GM12875 (cell line): Measurements from ENCODE around the gene TNS1.

Experiments
- H3K4me3 ChIP-seq: one replicate; pipeline ENCODE4 v1.5.1; 2011; ENCODE audit warnings: low read depth, low read length, control low read depth
- CTCF ChIP-seq: IDR thresholded peaks from 2 replicates; pipeline ENCODE4 v1.5.1; 2011; ENCODE audit warnings: low read depth, mild to moderate bottlenecking, control low read depth, inconsistent platforms, low read length, moderate library complexity, borderline replicate concordance; ENCODE audit not compliant: insufficient read depth

Gene TNS1

GRCh38 chr2:217752714-217753459, 249.9 kb downstream of the TNS1 start:
- H3K4me3 ChIP-seq: no peak overlapping the region
- no peak for TF ChIP-seq CTCF

- no peak for TF ChIP-seq CTCF
- H3K4me3 ChIP-seq: no peak overlapping the region
Observed at GRCh38 chr2:217751952-217752351, 250.8 kb downstream of the TNS1 start.

DNA sequence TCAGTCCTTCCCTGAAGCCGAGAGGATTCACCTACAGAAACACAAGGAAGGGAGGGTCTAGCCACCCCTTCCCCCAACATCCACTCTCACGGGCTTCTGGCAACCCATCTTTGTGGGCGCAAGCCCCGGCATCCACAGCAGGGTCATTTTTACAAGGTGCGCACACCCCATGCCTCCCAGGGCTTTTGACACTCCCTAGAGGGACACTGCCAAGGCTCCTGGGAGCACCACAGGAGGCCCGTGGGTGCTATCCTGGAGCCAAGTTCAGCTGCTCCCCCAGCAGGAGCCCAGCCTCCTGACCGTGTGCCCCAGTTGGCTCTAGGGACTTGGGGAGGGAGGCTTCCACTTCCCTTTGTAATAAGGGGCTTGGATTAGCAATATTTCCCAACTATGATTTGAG, 251.6 kb downstream of the TNS1 start:
- no peak overlapping the region for H3K4me3 ChIP-seq
- TF ChIP-seq CTCF: no peak
